ENCODE results near the gene FAM20A.

Gene FAM20A

GRCh38 chr17:68614718-68615117, 13.6 kb upstream of the FAM20A start:
- Mint-ChIP-seq H3K27ac (no peak overlapping the region), H3K36me3 (ENCODE audit: low read depth) (no peaks in the 10 kb centered on the region), H3K4me3 (no peak overlapping the region)

GRCh38 chr17:68613739-68614298, 12.7 kb upstream of the FAM20A start:
- Mint-ChIP-seq H3K9me3 (peaks cover 9% of the 10 kb centered on the region), H3K27ac (no peak overlapping the region), H3K4me3 (no peak overlapping the region), H3K4me1 (ENCODE audit: low read depth) (no peaks in the 10 kb centered on the region), H3K36me3 (ENCODE audit: low read depth) (no peaks in the 10 kb centered on the region), H3K27me3 (ENCODE audit: low read depth) (peaks cover 23% of the 10 kb centered on the region)

More at GRCh38 chr17:68614718-68615117, 13.6 kb upstream of the FAM20A start:
- Mint-ChIP-seq H3K9me3 (peaks cover 6% of the 10 kb centered on the region), H3K27me3 (ENCODE audit: low read depth) (peaks cover 30% of the 10 kb centered on the region), H3K4me1 (ENCODE audit: low read depth) (no peaks in the 10 kb centered on the region)

DNA sequence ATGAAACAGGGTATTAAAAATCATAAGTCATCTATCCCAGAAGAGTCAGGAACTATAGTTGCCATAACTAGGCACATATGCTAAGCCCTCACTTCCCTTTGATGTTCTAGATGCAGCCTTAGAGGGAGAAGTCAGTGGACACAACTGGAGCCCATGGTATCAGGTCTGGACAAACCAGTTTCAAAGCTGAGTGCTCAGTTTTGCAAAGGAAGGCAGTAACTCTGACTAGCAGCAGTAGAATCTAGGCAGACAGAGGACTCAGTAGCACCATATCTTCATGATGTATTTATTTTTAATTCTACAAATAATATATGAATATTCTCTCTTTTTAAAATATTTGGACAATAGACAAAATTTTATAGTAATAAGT, 11.7 kb upstream of the FAM20A start:
- H3K4me3 Mint-ChIP-seq = no peak overlapping the region
- H3K27ac Mint-ChIP-seq = no peak overlapping the region
- H3K4me1 Mint-ChIP-seq (ENCODE audit: low read depth) = no peaks in the 10 kb centered on the region
- H3K9me3 Mint-ChIP-seq = peaks cover 18% of the 10 kb centered on the region
- H3K36me3 Mint-ChIP-seq (ENCODE audit: low read depth) = no peaks in the 10 kb centered on the region
- peaks cover 20% of the 10 kb centered on the region for H3K27me3 Mint-ChIP-seq (ENCODE audit: low read depth)

DNA sequence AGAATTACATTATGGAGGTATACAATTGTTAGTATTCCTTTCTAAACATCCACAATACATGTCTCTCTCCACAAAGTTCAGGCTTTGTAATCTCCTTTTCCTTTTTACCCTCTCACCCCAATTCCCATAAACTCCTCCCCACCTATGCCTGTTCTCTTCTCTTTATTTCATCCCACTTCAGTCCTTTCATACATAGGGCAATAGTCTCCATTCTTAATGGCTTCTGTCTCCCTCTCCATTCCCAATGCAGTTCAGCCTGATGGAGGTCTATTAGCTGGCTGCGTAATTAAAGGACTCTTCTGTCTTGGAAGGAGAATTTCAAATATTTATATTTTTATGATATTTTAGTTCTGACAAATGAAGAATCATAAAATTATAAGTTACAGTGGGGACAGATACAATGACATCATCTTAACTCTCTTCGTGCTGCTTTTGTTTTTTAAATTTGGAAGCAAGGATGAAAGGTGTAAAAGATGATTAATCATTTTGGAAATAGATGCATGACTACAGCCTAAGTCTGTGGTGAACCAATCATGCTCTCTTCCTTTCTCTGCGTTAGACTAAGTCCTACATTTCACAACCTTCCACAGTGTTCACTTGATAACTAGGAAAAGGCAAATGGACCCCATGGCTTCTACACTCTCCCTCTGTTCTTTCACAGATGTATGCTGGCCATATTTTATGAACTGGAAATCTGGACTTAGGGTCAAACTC, 11.2 kb upstream of the FAM20A start:
- no peak overlapping the region for H3K27ac Mint-ChIP-seq
- H3K9me3 Mint-ChIP-seq = peaks cover 24% of the 10 kb centered on the region
- H3K4me3 Mint-ChIP-seq = no peak overlapping the region
- H3K27me3 Mint-ChIP-seq (ENCODE audit: low read depth) = peaks cover 23% of the 10 kb centered on the region
- no peaks in the 10 kb centered on the region for H3K4me1 Mint-ChIP-seq (ENCODE audit: low read depth)
- no peaks in the 10 kb centered on the region for H3K36me3 Mint-ChIP-seq (ENCODE audit: low read depth)

GRCh38 chr17:68611353-68612208, 10.4 kb upstream of the FAM20A start:
- no peak overlapping the region for H3K4me3 Mint-ChIP-seq
- H3K9me3 Mint-ChIP-seq = peaks cover 29% of the 10 kb centered on the region
- no peaks in the 10 kb centered on the region for H3K36me3 Mint-ChIP-seq (ENCODE audit: low read depth)
- no peak overlapping the region for H3K27ac Mint-ChIP-seq
- H3K27me3 Mint-ChIP-seq (ENCODE audit: low read depth) = peaks cover 26% of the 10 kb centered on the region
- no peaks in the 10 kb centered on the region for H3K4me1 Mint-ChIP-seq (ENCODE audit: low read depth)

- Mint-ChIP-seq H3K36me3 (ENCODE audit: low read depth) (no peaks in the 10 kb centered on the region), H3K9me3 (peaks cover 29% of the 10 kb centered on the region), H3K27me3 (ENCODE audit: low read depth) (peaks cover 32% of the 10 kb centered on the region), H3K27ac (no peak overlapping the region), H3K4me1 (ENCODE audit: low read depth) (no peaks in the 10 kb centered on the region), H3K4me3 (no peak overlapping the region)
These were observed 9.4 kb upstream of the FAM20A start for GRCh38 chr17:68610554-68610953.

DNA sequence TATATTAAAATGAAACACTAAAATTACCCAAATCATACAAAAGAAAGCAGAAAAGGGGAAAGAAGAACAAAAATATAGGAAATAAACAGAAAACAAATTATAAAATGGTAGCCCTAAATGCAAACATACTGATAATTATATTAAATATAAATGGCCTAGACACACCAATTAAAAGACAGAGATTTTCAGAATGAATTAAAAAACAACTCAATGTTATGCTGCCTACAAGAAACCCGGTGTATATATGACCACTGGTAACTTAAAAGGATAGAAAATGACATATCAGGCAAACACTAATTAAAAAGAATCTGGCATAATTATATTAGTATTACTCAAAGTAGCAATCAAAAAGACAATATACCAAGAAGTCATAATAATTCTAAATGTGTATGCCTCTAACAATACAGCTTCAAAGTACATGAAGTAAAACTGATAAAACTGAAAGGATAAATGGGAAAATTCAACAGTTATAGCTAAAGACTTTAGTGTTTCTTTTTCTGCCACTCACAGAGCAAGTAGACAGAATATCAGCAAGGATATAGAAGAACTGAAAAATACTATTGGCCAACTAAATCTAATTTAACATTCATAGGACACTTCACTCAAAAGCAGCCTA, 7.5 kb upstream of the FAM20A start:
- Mint-ChIP-seq H3K9me3 (peaks cover 29% of the 10 kb centered on the region), H3K27ac (no peak overlapping the region), H3K27me3 (ENCODE audit: low read depth) (peaks cover 38% of the 10 kb centered on the region)

DNA sequence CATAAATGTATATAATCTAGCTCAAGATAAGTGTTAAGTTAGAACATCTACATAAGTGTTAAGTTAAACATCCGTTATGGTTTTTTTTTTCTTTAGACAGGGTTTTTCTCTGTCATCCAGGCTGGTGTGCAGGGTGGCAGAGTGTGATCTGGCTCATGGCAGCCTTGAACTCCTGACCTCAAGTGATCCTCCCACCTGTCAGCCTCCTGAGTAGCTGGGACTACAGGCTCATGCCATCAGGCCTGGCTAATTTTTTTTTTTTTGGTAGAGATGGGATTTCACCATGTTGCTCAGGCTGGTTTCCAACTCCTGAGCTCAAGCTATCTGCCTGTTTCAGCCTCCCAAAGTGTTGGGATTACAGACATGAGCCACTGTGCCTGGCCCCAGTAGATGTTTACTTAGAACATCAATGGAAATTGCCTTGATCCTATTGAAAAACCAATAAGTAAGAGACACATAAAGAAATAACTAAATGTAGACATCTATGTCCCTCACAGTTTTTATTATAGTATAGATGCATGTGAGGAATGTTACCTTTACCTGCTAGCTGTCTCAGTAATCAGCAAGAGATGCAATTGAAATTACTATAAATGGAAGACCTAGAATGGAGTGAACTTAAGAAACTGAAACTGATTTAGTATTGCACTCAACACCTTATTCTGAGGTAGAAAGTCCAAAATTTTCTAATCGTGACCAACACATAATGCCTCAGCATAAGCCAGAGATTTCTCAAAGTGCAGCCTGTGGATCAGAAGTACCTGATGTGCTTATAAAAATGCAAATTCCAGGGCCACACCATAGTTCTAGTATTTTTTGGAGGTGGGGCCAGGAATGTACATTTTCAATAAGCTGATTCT, 5.5 kb upstream of the FAM20A start:
- Mint-ChIP-seq H3K9me3 (peaks cover 29% of the 10 kb centered on the region), H3K4me1 (ENCODE audit: low read depth) (no peaks in the 10 kb centered on the region), H3K27ac (no peak overlapping the region), H3K4me3 (no peak overlapping the region), H3K36me3 (ENCODE audit: low read depth) (no peaks in the 10 kb centered on the region), H3K27me3 (ENCODE audit: low read depth) (peaks cover 48% of the 10 kb centered on the region)

More for the DNA sequence above, 7.5 kb upstream of the FAM20A start:
- Mint-ChIP-seq H3K36me3 (ENCODE audit: low read depth) (no peaks in the 10 kb centered on the region), H3K4me1 (ENCODE audit: low read depth) (no peaks in the 10 kb centered on the region), H3K4me3 (no peak overlapping the region)

- peaks cover 28% of the 10 kb centered on the region for H3K9me3 Mint-ChIP-seq
These were observed 4.7 kb upstream of the FAM20A start for GRCh38 chr17:68605914-68606313.

GRCh38 chr17:68603656-68604055, 2.5 kb upstream of the FAM20A start:
- Mint-ChIP-seq H3K36me3 (ENCODE audit: low read depth) (peaks cover 2% of the 10 kb centered on the region), H3K9me3 (peaks cover 18% of the 10 kb centered on the region), H3K27me3 (ENCODE audit: low read depth) (peaks cover 63% of the 10 kb centered on the region), H3K4me3 (no peak overlapping the region), H3K27ac (no peak overlapping the region), H3K4me1 (ENCODE audit: low read depth) (peaks cover 4% of the 10 kb centered on the region)

More at GRCh38 chr17:68605914-68606313, 4.7 kb upstream of the FAM20A start:
- Mint-ChIP-seq H3K27ac (no peak overlapping the region), H3K36me3 (ENCODE audit: low read depth) (no peaks in the 10 kb centered on the region), H3K27me3 (ENCODE audit: low read depth) (peaks cover 49% of the 10 kb centered on the region), H3K4me1 (ENCODE audit: low read depth) (no peaks in the 10 kb centered on the region), H3K4me3 (no peak overlapping the region)

- H3K36me3 Mint-ChIP-seq (ENCODE audit: low read depth) = peaks cover 2% of the 10 kb centered on the region
- no peak overlapping the region for H3K4me3 Mint-ChIP-seq
- H3K27ac Mint-ChIP-seq = no peak overlapping the region
- peaks cover 4% of the 10 kb centered on the region for H3K4me1 Mint-ChIP-seq (ENCODE audit: low read depth)
- peaks cover 69% of the 10 kb centered on the region for H3K27me3 Mint-ChIP-seq (ENCODE audit: low read depth)
- H3K9me3 Mint-ChIP-seq = peaks cover 12% of the 10 kb centered on the region
These were observed 1.9 kb upstream of the FAM20A start for GRCh38 chr17:68603027-68603426.

- Mint-ChIP-seq H3K27me3 (ENCODE audit: low read depth) (peaks cover 70% of the 10 kb centered on the region), H3K4me3 (no peak overlapping the region), H3K36me3 (ENCODE audit: low read depth) (peaks cover 2% of the 10 kb centered on the region), H3K27ac (no peak overlapping the region), H3K9me3 (peaks cover 5% of the 10 kb centered on the region), H3K4me1 (ENCODE audit: low read depth) (peaks cover 4% of the 10 kb centered on the region)
These were observed 1.1 kb upstream of the FAM20A start for GRCh38 chr17:68602289-68602688.

- Mint-ChIP-seq H3K9me3 (no peaks in the 10 kb centered on the region), H3K36me3 (ENCODE audit: low read depth) (peaks cover 2% of the 10 kb centered on the region), H3K4me3 (peak overlapping the region; percentile 18), H3K4me1 (ENCODE audit: low read depth) (peaks cover 4% of the 10 kb centered on the region), H3K27ac (no peak overlapping the region), H3K27me3 (ENCODE audit: low read depth) (peaks cover 73% of the 10 kb centered on the region)
These were observed 560 bp upstream of the FAM20A start for GRCh38 chr17:68601565-68602288.

Measured in T-helper 1 cell treated with Interleukin-12 subunit alpha and Interleukin-12 subunit beta and Interleukin-4 antibody, amounts not matched to agents 30 μg/mL and 1 μg/mL, for 36 hours (primary cell).